Ishikawa (cell line): ENCODE data around the gene COASY.

Experiments
- CEBPB ChIP-seq: IDR thresholded peaks from 2 replicates; pipeline ENCODE4 v1.6.1; 2012
- CREB1 ChIP-seq: IDR thresholded peaks from 2 replicates; pipeline ENCODE4 v1.6.1; 2012; ENCODE audit warnings: low read depth
- EGR1 ChIP-seq: IDR thresholded peaks from 2 replicates; pipeline ENCODE4 v1.6.1; 2012
- EP300 ChIP-seq: IDR thresholded peaks from 2 replicates; pipeline ENCODE4 v1.6.1; 2012; ENCODE audit warnings: borderline replicate concordance
- FOXM1 ChIP-seq: IDR thresholded peaks from 2 replicates; pipeline ENCODE4 v1.6.1; 2012; ENCODE audit warnings: low read depth, borderline replicate concordance
- MAX ChIP-seq: IDR thresholded peaks from 2 replicates; pipeline ENCODE4 v1.6.1; 2012
- NFIC ChIP-seq: IDR thresholded peaks from 2 replicates; pipeline ENCODE4 v1.6.1; 2012
- RAD21 ChIP-seq: IDR thresholded peaks from 2 replicates; pipeline ENCODE4 v1.6.1; 2012; ENCODE audit warnings: low read depth
- REST ChIP-seq: IDR thresholded peaks from 2 replicates; pipeline ENCODE4 v1.6.1; 2012; ENCODE audit warnings: low read depth, mild to moderate bottlenecking
- TAF1 ChIP-seq: IDR thresholded peaks from 2 replicates; pipeline ENCODE4 v1.6.1; 2012; ENCODE audit warnings: low read depth, mild to moderate bottlenecking
- TCF12 ChIP-seq: IDR thresholded peaks from 2 replicates; pipeline ENCODE4 v1.6.1; 2012; ENCODE audit warnings: low read depth
- TEAD4 ChIP-seq: IDR thresholded peaks from 2 replicates; pipeline ENCODE4 v1.6.1; 2012
- USF1 ChIP-seq: IDR thresholded peaks from 2 replicates; pipeline ENCODE4 v1.6.1; 2012
- YY1 ChIP-seq: IDR thresholded peaks from 2 replicates; pipeline ENCODE4 v1.6.1; 2012; ENCODE audit warnings: low read depth
- ZBTB7A ChIP-seq: IDR thresholded peaks from 2 replicates; pipeline ENCODE4 v1.6.1; 2012; ENCODE audit warnings: low read depth

The COASY gene

GRCh38 chr17:42560246-42560645 is 1.7 kb upstream of the COASY start:
- TF ChIP-seq YY1 (no peak), TAF1 (no peak), USF1 (no peak), NFIC (no peak), CEBPB (no peak), TCF12 (no peak), CREB1 (no peak), ZBTB7A (no peak), EGR1 (no peak), REST (no peak), EP300 (no peak), MAX (no peak), RAD21 (no peak), TEAD4 (no peak), FOXM1 (no peak)

GRCh38 chr17:42562388-42563142 is 617 bp downstream of the COASY start:
- TF ChIP-seq YY1 (peak; percentile 39; the same call in 1 of the 2 replicates), TAF1 (peak; percentile 22; the same call in 1 of the 2 replicates), TEAD4 (no peak)

- TF ChIP-seq EGR1: no peak
- no peak; the same call in 1 of the 2 replicates for TF ChIP-seq MAX
- TF ChIP-seq ZBTB7A: no peak
- no peak for TF ChIP-seq RAD21
- no peak for TF ChIP-seq FOXM1
- no peak for TF ChIP-seq TAF1
- no peak for TF ChIP-seq USF1
- no peak for TF ChIP-seq TEAD4
- TF ChIP-seq NFIC: no peak
- TF ChIP-seq CREB1: no peak
Measured at GRCh38 chr17:42563143-42563509, 1.2 kb downstream of the COASY start.

- TF ChIP-seq NFIC (peak; percentile 32), CEBPB (no peak)
Measured at GRCh38 chr17:42563543-42563942, 1.6 kb downstream of the COASY start.

GRCh38 chr17:42563950-42564349 is 2.0 kb downstream of the COASY start:
- TF ChIP-seq REST: no peak
- no peak for TF ChIP-seq TCF12
- no peak for TF ChIP-seq CREB1
- no peak for TF ChIP-seq TAF1
- TF ChIP-seq YY1: no peak
- no peak for TF ChIP-seq USF1
- TF ChIP-seq FOXM1: no peak
- TF ChIP-seq EGR1: no peak
- no peak for TF ChIP-seq CEBPB
- no peak for TF ChIP-seq MAX
